RCC 7860 (cell line): Measurements from ENCODE around the gene TAPBP.
"Not testable (repeated sequence)": the region's sequence is repeated elsewhere in the genome, so short reads cannot be mapped to it uniquely, and the experiment has no call there.

Experiments
- DNase-seq: peaks from one replicate; pipeline ENCODE4 v3.0.0-alpha.2; 2015; ENCODE audit warnings: low spot score
- FAIRE-seq: peaks from 2 replicates; lab custom pipeline; 2012; peaks lifted over from hg19 to GRCh38; lab: Jason Lieb, UNC

Gene TAPBP

DNA sequence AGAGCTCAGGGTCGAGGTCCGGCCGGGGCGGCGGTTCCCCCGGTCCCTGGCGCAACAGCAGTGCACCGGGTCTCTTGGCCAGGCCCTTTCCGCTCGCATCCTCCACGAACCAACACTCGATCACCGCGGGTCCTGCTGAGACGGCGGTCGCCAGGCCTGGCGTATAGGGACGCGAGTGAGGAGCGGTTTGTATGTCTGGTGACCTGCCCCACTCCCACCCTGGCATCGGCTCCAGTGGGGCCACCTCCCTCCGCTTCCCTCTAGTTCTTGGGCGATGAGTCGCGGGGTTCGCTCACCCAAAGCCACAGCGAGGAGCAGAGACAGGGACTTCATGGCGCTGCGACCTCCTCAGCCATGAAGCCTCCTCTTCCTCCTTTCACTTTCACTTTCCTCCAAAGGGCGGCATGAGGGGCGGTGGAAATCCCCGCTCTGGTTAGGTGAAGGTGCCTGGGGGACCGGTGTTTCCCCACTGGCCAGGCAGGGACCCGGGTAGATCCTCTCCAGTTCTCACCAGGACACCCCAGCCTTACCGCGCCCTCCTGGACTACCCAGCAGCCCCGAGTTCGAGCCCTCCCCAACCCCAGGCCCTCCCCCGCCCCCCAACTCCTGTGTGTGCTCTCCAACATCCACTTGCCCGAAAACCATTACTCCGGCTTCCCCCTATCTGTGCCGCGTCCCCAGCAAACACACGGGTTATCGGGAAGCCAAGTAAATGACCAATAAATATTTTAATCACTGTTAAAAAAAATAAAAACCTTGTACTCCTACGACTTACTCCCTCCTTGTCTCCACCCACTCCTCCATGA is at the start of gene TAPBP:
TSS of gene TAPBP (minus strand) at position 370 of the 806 bp plus-strand sequence. CDS start at position 333, 37 bp downstream.
- FAIRE-seq: no peak
- DNase-seq: peak; percentile 59

DNA sequence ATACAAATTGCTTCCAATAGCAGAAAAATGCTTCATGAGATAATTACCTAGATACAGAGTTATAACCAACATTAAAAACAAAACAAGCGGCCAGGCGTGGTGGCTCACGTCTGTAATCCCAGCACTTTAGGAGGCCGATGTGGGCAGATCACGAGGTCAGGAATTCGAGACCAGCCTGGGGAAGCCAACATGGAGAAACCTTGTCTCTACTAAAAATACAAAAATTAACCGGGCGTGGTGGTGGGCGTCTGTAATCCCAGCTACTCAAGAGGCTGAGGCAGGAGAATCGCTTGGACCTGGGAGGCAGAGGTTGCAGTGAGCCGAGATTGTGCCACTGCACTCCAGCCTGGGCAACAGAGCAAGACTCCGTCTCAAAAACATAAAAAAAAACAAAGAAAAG is 49.6 kb upstream of the TAPBP start:
- not testable (repeated sequence) for FAIRE-seq, DNase-seq

DNA sequence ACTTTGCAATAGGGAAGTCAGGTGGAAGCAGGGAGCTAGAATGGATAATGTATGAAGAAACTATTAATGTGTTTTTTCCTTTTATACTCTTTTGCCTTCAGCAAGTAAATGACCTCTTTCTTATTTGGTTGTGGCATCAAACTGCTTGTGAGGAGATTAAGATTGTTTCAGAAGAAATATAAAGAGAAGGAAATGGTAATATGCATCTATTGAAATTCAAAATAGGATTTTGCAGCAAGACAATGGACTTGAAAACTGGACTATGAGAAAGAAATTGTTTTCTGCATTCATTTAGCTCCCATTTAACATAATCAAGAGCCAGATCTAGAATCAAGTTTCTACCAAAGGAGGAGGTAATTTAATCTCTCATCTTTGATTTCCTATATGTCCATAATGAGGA is 45.5 kb upstream of the TAPBP start:
- DNase-seq (no peak), FAIRE-seq (no peak)

DNA sequence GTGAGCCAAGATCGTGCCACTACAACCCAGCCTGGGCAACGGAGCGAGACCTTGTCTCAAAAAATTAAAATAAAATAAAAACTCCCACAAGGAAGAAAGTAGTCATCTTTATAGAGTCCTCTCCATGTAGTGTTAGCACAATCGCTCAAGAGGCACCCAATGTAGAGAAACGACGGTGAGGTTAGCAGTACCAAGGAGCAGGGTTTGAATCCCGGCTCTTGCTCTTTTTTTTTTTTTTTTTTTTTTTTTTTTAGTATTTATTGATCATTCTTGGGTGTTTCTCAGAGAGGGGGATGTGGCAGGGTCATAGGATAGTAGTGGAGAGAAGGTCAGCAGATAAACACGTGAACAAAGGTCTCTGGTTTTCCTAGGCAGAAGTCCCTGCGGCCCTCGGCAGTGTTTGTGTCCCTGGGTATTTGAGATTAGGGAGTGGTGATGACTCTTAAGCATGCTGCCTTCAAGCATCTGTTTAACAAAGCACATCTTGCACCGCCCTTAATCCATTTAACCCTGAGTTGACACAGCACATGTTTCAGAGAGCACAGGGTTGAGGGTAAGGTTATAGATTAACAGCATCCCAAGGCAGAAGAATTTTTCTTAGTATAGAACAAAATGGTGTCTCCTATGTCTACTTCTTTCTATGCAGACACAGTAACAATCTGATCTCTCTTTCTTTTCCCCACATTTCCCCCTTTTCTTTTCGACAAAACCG is 43.4 kb upstream of the TAPBP start:
- not testable (repeated sequence) for FAIRE-seq, DNase-seq

DNA sequence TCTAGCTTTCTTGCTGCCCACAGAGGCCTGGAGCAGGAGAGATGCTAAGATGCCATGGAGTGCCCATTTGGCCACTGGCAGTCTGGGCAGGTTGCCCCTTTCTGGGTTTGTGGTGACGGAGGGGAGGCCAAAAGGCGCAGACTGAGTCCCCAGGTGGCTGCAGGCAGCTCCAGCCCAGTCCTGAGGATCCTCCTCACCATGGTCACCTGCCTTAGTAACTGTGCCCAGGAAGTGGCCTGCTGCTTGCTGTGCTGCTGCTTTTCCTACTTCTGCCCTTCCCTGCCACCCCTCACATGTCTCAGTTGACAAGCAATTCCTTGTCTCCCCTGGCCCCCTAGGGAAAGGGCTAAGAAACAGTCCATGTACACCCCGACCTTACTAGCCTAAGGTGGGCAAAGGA is 42.4 kb upstream of the TAPBP start:
- FAIRE-seq (no peak), DNase-seq (no peak)

DNA sequence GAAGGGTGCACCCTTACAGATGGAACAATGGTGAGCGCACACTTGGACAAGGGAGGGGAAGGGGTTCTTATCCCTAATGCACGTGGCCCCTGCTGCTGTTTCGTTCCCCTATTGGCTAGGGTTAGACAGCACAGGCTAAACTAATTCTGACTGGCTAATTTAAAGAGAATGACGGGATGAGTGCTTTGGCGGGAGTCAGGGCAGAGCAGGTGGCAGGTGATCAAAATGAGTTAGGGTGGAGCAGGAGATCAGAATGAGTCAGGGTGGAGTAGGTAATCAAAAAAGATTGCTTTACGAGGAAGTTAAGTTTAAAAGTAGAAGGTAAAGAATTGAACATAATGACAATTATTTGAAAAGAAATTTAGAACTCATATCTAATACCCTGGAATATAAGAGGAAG is 42.0 kb upstream of the TAPBP start:
- FAIRE-seq, DNase-seq: not testable (repeated sequence)

DNA sequence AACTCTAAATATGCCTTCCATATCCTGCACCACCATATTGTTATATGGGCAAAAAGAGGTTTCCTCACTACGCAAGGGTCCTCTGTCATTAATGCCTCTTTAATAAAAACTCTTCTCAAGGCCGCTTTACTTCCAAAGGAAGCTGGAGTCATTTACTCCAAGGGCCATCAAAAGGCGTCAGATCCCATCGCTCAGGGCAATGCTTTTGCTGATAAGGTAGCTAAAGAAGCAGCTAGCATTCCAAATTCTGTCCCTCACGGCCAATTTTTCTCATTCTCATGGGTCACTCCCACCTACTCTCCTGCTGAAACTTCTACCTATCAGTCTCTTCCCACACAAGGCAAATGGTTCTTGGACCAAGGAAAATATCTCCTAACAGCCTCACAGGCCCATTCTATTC is 33.9 kb upstream of the TAPBP start:
- FAIRE-seq (no peak), DNase-seq (no peak)

DNA sequence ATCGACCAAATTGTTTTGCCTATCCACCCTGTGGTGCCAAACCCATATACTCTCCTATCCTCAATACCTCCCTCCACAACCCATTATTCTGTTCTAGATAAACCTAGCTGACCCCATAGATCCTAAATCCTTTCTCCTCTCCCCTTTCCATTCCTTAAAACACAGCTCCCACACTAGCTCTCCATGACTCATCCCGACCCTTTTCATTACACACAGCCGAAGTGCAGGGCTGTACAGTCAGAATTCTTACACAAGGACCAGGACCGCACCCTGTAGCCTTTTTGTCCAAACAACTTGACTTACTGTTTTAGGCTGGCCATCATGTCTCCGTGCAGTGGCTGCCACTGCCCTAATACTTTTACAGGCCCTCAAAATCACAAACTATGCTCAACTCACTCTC is 33.1 kb upstream of the TAPBP start:
- not testable (repeated sequence) for DNase-seq, FAIRE-seq

DNA sequence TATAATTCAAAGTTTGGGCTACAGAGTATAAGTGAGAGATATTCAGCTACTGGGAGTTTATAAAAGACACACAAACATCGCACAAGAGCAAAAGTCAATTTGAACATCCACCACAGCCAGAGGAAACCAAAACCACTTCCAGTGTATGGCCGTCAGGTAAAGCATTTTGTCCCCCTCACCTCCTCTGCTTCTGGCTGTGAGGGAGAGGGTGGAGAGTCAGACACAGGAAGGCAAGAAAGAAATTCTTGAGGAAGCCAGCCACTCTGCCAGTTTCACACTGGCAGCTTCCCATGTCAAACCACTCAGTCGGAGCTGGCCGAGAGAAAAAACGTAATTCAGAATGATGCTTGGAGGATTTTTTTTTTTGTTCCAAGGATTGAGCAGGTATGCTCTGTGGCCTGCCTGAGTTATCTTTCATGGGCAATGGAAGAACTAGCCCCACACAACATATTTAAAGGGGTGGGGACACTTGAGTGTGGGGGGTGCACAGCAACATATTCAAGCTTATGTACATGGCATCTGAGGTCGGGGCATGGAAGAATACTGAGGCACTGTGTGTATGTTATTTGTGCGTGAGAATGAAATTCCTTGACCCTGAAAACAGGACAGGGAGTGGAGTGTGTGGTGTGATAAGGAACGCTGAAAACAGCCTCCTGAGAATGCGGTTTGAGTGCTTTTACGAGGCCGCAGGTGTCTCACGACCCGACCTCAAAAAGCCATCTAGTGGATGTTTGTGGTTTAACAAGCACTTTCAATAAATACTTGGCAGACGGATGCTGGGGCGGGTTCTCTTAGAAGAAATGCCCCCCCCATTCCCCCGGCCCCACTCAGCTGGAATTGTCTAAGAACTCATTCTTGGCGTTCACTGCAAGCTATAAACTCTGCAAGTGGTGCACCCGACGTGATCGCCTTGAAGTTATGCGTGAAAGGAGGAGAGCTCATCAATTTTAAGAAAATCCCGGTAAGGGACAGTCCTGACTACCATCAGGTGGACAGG is 31.1 kb upstream of the TAPBP start:
- FAIRE-seq (no peak), DNase-seq (peak; percentile 47)

DNA sequence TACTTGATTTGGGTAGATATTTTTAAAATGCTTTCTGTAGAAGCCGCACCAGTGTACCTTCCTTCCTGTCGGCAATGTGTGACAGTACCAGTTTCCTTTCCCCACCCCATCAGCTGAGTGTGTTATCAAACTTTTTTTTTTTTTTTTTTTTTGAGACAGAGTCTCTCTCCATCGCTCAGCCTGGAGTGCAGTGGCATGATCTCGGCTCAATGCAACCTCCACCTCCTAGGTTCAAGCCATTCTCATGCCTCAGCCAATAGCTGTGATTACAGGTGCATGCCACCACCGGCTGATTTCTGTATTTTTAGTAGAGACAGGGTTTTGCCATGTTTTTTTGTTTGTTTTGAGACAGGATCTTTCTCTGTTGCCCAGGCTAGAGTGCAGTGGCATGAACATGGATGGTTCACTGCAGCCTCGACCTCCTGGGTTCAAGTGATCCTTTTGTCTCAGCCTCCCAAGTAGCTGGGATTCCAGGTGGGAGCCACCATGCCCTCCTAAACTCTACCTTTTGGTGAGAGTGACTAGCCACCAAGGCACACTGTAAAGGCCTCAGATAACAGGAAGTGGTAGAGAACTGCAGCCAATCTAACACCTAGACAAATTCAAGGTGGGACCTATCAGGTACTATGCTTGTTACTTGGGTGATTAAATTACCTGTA is 30.2 kb upstream of the TAPBP start:
- no peak for FAIRE-seq
- no peak for DNase-seq

DNA sequence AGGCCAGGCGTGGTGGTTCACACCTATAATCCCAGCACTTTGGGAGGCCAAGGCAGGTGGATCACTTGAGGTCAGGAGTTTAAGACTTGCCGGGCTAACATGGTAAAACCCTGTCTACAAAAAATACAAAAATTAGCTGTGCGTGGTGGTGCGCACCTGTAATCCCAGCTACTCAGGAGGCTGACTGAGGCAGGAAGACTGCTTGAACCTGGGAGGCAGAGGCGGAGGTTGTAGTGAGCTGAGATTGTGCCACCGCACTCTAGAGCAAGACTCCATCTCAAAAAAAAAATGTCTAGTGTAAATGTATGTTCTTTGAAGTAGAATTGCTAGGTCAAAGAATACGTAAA is 29.7 kb upstream of the TAPBP start:
- not testable (repeated sequence) for FAIRE-seq, DNase-seq

DNA sequence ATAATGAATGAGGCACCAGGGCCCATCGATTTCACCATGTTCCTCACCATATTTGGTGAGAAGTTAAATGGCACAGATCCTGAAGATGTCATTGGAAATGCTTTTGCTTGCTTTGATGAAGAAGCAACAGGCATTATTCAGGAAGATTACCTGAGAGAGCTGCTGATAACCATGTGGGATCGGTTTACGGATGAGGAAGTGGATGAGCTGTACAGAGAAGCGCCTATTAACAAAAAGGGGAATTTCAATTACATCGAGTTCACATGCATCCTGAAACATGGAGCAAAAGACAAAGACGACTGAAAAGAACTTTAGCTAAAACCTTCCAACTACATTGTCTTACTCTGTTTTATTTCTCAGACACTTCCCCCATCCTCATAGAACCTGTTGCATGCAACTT is 25.3 kb upstream of the TAPBP start:
- FAIRE-seq (no peak), DNase-seq (no peak)

DNA sequence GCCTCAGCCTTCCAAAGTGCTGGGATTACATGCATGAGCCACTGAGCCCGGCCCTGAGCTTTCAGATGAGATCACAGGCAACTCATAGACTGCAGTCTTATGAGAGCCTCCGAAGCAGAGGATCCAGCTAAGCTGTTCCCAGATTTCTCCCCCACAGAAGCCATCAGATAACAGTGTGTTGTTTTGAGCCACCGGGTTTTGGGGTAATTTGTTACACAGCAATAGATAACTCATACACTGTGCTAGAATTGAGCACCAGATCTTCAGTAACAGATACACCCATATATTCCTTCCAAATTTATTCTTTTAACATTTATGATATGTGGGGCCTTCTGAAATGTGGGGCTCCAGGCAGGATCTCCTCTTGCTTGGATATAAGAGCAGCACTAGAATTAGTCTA is 22.6 kb upstream of the TAPBP start:
- DNase-seq: no peak
- no peak for FAIRE-seq

DNA sequence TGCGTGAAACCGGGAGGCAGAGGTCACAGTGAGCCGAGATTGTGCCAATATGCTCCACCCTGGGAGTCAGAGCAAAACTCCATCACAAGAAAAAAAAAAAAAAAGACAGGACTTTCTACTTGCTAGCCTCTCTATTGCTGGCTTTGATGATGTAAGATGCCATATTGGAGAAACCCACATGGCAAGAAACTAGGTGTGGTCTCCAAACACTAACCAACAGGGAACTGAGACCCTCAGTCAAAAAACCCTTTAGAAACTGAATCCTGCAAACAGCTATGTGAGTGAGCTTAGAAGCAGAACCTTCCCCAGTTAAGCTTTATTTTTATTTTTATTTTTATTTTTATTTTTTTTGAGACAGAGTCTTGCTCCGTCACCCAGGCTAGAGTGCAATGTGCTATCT is 22.0 kb upstream of the TAPBP start:
- FAIRE-seq (no peak), DNase-seq (no peak)

DNA sequence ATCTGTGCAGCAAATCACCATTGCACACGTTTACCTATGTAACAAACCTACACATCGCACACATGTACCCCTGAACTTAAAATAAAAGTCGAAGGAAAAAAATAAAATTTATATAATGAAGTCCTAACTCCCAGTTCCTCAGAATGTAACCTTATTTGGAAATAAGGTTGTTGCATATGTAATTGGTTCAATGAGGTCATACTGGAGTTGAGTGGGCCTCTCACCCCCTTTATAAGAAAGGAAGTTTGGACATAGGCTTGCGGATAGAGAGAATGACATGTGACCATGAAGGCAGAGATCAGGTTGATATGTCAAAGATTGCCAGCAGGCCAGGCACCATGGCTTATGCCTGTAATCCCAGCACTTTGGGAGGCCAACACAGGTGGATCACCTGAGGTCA is 19.8 kb upstream of the TAPBP start:
- FAIRE-seq (no peak), DNase-seq (no peak)

DNA sequence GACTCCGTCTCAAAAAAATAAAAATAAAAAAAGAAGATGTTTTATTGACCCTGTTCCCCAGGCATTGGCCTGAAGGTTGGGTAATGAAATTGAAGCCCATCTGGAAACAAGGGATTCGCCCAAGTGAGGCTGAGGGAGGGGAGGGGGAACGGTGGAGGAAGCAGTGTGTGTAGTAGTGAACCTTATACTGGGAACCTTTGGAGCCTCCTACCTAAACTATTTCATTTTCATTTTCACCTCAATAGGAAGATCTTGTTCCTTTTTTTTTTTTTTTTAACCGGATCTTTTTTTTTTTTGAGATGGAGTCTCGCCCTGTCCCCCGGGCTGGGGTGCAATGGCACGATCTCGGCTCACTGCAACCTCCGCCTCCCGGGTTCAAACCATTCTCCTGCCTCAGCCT is 16.9 kb upstream of the TAPBP start:
- FAIRE-seq: no peak
- DNase-seq: no peak

DNA sequence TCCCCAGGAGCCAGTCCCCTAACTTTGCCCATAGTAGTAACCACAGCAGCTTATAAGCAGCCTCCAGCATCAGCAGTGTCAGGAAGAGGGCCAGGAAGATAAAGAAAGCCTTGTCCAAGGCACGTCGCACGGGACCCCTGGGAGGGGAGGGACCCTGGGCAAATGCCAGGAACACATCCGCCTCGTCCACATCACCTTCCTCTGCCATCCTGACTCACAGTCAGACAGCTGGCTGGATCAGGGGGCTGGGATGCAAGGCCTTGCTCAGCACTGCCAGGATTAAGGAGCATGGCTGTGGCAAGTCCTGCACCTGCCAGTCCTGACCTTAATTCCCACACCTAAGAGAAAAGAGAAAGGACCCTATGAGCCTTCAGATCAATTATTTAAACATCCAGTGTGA is 15.2 kb upstream of the TAPBP start:
- FAIRE-seq (no peak), DNase-seq (no peak)

DNA sequence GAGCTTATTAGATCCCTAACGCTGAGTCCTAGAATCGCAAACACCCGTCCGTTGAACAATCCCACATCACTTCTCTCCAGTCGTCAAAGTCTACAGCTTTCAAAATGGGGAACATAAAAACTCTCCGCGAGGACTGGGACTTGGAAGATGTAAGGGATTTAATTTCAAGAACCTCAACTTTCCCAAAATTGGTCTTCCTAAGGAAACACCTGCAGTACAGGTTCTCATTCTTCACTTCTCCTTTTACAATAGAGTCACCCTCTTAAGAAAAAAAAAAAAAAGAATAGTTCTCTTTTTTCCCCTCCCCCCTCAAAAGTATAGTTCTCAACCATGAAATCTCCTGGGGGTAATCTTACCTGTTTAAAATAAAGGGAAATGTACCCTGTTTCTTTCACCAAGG is 10.2 kb upstream of the TAPBP start:
- FAIRE-seq (no peak), DNase-seq (no peak)

DNA sequence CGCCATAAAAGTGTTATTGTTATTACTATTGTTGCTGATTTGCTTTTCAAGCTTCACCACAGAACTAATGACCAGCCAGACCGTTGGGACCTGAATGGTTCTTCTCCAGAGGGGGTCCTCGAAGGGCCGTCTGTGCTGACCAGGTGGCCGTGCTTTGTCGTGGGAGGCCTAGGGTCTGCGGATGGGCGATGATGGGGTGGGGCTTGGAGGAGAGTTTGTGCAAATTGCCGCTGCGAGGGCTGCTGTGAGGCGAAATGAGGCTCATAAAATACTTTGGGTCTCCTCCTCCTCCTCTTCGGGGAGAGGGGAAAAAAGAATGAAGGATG is 9.7 kb upstream of the TAPBP start:
- DNase-seq (no peak), FAIRE-seq (no peak)

DNA sequence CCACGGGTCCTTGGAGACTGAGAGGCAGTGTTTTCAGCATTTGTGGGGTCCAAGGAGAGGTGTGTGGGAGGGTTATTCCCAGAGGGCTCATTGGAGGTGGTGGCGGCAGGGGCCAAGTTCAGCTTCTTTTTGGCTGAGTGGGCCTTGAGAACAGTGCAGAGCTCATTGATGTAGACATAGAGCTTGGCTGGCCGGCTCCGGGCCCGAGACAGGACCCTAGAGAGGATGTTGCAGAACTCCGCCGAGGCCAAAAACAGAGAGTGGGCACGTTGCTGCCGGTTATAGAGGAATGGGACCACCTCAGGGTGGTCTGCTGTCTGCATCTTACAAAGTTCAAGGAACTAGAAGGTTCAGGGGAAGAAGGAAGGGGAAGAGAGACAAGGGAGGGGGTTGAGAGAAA is 7.3 kb upstream of the TAPBP start:
- FAIRE-seq (no peak), DNase-seq (no peak)
